Measurements from ENCODE around the gene FGA.

DNA sequence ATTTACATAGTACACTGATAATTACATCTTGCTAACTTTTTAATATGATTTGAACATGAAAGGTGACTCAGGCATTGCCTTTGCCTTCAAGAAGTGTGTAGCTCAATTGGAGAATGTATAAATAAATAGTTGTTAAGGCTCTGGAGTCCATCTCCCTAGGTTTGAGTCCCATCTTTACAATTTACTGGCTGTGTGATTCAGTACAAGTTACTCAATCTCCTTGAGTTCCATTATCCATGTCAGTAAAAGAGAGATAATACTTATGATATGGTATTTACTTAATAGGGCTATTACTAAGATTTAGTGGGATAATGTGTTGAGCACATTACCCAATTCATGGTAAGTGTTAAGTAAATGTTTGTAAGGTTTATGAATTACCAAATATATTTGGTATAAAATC is 23.8 kb upstream of the FGA start:
- TF ChIP-seq, protein P1, sequence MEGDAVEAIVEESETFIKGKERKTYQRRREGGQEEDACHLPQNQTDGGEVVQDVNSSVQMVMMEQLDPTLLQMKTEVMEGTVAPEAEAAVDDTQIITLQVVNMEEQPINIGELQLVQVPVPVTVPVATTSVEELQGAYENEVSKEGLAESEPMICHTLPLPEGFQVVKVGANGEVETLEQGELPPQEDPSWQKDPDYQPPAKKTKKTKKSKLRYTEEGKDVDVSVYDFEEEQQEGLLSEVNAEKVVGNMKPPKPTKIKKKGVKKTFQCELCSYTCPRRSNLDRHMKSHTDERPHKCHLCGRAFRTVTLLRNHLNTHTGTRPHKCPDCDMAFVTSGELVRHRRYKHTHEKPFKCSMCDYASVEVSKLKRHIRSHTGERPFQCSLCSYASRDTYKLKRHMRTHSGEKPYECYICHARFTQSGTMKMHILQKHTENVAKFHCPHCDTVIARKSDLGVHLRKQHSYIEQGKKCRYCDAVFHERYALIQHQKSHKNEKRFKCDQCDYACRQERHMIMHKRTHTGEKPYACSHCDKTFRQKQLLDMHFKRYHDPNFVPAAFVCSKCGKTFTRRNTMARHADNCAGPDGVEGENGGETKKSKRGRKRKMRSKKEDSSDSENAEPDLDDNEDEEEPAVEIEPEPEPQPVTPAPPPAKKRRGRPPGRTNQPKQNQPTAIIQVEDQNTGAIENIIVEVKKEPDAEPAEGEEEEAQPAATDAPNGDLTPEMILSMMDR (IDR thresholded peaks at IDR 0.05) = no peak
- no peak for TF ChIP-seq POLR2A (IDR thresholded peaks at IDR 0.05)

All from thyroid gland (tissue), 4 donors.